Esophagus (tissue), 2 donors: ENCODE measurements around the gene CPE. TPM values are rescaled to one million over a fixed set of nuclear protein-coding genes. Genes with fewer than 3 reads are reported as not detected.
A peak's percentile ranks its signal among the peaks of the same experiment; 100 is the strongest.

Experiments used
- H3K27ac ChIP-seq, 2 donors: one replicate each; pipeline ENCODE4 v1.5.1; 2013; ENCODE audit warnings: low read depth in 2 of 2, mild to moderate bottlenecking in 2 of 2, inconsistent platforms in 1 of 2, low read length in 1 of 2, moderate library complexity in 1 of 2
- H3K27me3 ChIP-seq, 2 donors: one replicate each; pipeline ENCODE4 v1.6.1; 2013; ENCODE audit warnings: low read length in 2 of 2, control low read depth in 1 of 2, mild to moderate bottlenecking in 1 of 2; ENCODE audit not compliant: insufficient read depth in 2 of 2, control insufficient read depth in 1 of 2
- H3K36me3 ChIP-seq, 2 donors: one replicate each; pipeline ENCODE4 v1.6.1; 2013; ENCODE audit warnings: low read length in 1 of 2; ENCODE audit not compliant: control insufficient read depth in 2 of 2, insufficient read depth in 2 of 2
- H3K4me1 ChIP-seq, 2 donors: one replicate each; pipeline ENCODE4 v1.6.1; 2013; ENCODE audit warnings: low read length in 1 of 2; ENCODE audit not compliant: control insufficient read depth in 2 of 2, insufficient read depth in 2 of 2
- H3K4me3 ChIP-seq, 2 donors: one replicate each; pipeline ENCODE4 v1.5.1; 2013; ENCODE audit warnings: low read length in 2 of 2, mild to moderate bottlenecking in 2 of 2, low read depth in 1 of 2, moderate library complexity in 1 of 2
- H3K9me3 ChIP-seq, 2 donors: one replicate each; pipeline ENCODE4 v1.6.1; 2013; ENCODE audit warnings: mild to moderate bottlenecking in 2 of 2, low read depth in 1 of 2, low read length in 1 of 2, moderate library complexity in 1 of 2; ENCODE audit not compliant: control insufficient read depth in 2 of 2, insufficient read depth in 1 of 2
- WGBS, 2 donors: extraction: QIAGEN DNeasy Blood & Tissue Kit; methylation state at CpG; one replicate each; pipeline ENCODE4 v1.1.7; 2013; 5-methylcytosine and 5-hydroxymethylcytosine counted together
- polyA plus RNA-seq, 2 donors: library from polyadenylated mRNA; stranded (reverse); fragments of 200-250 nt; gene quantifications; one replicate each; pipeline ENCODE4 v1.2.3, GENCODE V29; 2013
- donor health status: healthy with polysubstance abuse.
- donor health status: Bipolar disorder and iron deficiency.

Gene CPE
- polyA plus RNA-seq, 2 donors = 7.0 to 19.9 TPM

GRCh38 chr4:165380805-165381204 is 2.0 kb downstream of the CPE start:
- Histone ChIP-seq H3K4me3 (no peak overlapping the region), H3K9me3 (no peaks in the 10 kb centered on the region), H3K27ac (no peak overlapping the region), H3K27me3 (no peaks in the 10 kb centered on the region), H3K36me3 (no peaks in the 10 kb centered on the region), H3K4me1 (peaks cover 0 to 4% of the 10 kb centered on the region in 2 donors)
- 53 to 54% methylated on average over 1 of the region's 1 CpG for WGBS, 2 donors

DNA sequence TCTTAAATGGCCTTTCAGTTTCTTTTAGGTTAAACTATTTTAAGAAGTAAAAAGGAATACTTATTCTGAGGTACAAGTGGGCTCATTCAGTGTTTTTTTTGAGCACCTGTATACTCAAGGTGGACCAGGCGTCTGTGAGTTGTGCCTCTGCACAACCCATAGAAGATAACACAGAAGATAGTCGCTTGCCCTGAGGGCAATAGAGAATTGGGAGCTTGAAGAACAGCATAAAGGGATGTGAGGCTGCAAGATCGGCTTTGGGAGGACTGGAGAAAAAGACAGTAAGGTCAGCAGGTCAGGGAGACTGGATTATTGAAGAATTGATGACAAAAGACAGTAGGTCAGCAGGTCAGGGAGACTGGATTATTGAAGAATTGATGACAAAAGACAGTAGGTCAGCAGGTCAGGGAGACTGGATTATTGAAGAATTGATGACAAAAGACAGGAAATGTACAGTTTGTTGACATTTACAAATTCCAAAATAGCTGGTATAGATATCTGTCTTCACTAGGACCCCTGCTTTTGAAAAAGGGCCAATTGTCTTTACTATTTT is 3.1 kb downstream of the CPE start:
- Histone ChIP-seq H3K9me3 (no peaks in the 10 kb centered on the region), H3K4me1 (peaks cover 0 to 4% of the 10 kb centered on the region in 2 donors), H3K27me3 (no peaks in the 10 kb centered on the region), H3K27ac (no peak overlapping the region), H3K36me3 (no peaks in the 10 kb centered on the region), H3K4me3 (no peak overlapping the region)
- 78 to 81% methylated on average over 3 of the region's 3 CpGs for WGBS, 2 donors

DNA sequence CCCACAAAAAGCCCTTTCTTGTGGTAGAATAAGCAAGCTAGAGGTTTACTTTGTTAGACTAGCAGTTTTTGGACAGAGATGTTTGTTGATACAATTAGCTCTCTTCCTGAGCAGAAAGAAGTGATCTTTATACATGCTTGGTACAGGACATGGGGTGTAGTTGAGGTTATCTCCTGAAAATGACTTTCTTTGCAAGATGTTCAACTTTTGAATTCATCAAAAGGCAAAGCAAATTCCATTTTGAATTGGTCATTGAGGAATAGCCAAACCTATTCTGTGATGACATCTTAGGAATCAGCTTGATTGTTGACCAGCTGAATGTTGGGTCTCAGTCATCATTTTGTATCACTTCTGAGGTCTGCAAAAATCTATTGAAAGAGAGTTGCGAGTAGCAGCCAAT is 3.8 kb downstream of the CPE start:
- Histone ChIP-seq H3K4me3 (no peak overlapping the region), H3K4me1 (peaks cover 0 to 4% of the 10 kb centered on the region in 2 donors), H3K9me3 (no peaks in the 10 kb centered on the region), H3K36me3 (no peaks in the 10 kb centered on the region), H3K27ac (no peak overlapping the region), H3K27me3 (no peaks in the 10 kb centered on the region)
- WGBS, 2 donors = 95 to 97% methylated on average over 1 of the region's 1 CpG

DNA sequence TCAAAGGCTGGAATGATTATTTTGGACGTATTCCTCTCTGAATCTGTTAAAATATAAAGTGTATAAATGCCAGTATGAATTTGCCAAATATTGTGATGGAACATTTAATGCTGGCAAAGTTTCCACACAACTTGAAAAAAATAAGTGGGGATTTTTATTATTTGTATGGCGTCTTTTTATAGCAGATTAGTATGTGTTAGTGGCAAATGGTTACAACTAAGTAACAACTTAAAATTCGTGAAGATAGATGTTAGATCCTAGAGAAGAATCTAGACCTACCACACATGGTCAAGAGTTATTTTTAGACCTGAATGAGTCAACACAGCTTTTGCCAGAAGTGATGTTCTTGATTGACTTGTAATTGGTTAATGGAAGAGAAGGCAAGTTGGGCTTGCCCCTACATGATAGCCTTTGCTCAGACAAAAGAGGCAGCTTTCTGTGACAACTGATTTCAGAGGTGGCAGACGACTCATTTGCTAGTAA is 4.8 kb downstream of the CPE start:
- H3K27me3 ChIP-seq = no peaks in the 10 kb centered on the region
- no peak overlapping the region for H3K4me3 ChIP-seq
- WGBS, 2 donors = 28 to 46% methylated on average over 4 of the region's 4 CpGs
- H3K9me3 ChIP-seq = no peaks in the 10 kb centered on the region
- no peaks in the 10 kb centered on the region for H3K36me3 ChIP-seq
- no peak overlapping the region for H3K27ac ChIP-seq
- H3K4me1 ChIP-seq = peaks cover 0 to 4% of the 10 kb centered on the region in 2 donors

GRCh38 chr4:165384186-165384585 is 5.4 kb downstream of the CPE start:
- peak overlapping the region; percentile 4 to 49 for H3K27ac ChIP-seq
- no peaks in the 10 kb centered on the region for H3K36me3 ChIP-seq
- WGBS, 2 donors = 65 to 73% methylated on average over 3 of the region's 3 CpGs

DNA sequence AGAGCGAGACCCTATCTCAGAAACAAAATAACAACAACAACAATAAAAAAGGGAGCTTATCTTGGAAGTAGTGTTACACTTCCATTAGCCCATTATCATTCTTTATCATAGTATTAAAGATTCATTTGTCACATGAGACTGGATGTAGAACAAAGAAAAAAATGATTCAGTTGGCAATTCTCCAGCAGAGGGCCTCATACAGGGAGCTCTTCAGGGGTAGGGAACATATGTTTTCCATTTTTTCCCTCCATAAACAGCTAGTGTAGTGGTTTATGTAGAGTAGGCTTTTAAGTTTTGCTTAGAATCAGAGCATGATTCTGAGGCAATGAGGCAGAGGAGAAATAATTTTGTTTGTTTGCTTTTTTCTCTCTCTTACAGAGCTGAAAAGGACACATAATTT is 5.8 kb downstream of the CPE start:
- Histone ChIP-seq H3K4me3 (no peak overlapping the region), H3K4me1 (no peaks in the 10 kb centered on the region), H3K27me3 (no peaks in the 10 kb centered on the region), H3K9me3 (no peaks in the 10 kb centered on the region), H3K27ac (peak overlapping the region; percentile 4 to 49), H3K36me3 (no peaks in the 10 kb centered on the region)
- WGBS, 2 donors = 81 to 86% methylated on average over 1 of the region's 1 CpG

More at GRCh38 chr4:165384186-165384585, 5.4 kb downstream of the CPE start:
- H3K4me3 ChIP-seq = no peak overlapping the region
- H3K4me1 ChIP-seq = peaks cover 0 to 2% of the 10 kb centered on the region in 2 donors
- no peaks in the 10 kb centered on the region for H3K9me3 ChIP-seq
- H3K27me3 ChIP-seq = no peaks in the 10 kb centered on the region

GRCh38 chr4:165385126-165385525 is 6.3 kb downstream of the CPE start:
- H3K27me3 ChIP-seq = no peaks in the 10 kb centered on the region
- 85 to 88% methylated on average over 4 of the region's 4 CpGs for WGBS, 2 donors
- H3K27ac ChIP-seq = no peak overlapping the region
- no peaks in the 10 kb centered on the region for H3K9me3 ChIP-seq
- H3K4me1 ChIP-seq = no peaks in the 10 kb centered on the region
- no peak overlapping the region for H3K4me3 ChIP-seq
- no peaks in the 10 kb centered on the region for H3K36me3 ChIP-seq

GRCh38 chr4:165386328-165386727 is 7.5 kb downstream of the CPE start:
- no peaks in the 10 kb centered on the region for H3K9me3 ChIP-seq
- H3K27ac ChIP-seq = no peak overlapping the region
- no peak overlapping the region for H3K4me3 ChIP-seq
- 90 to 100% methylated on average over 1 of the region's 1 CpG for WGBS, 2 donors
- H3K4me1 ChIP-seq = no peaks in the 10 kb centered on the region
- H3K27me3 ChIP-seq = no peaks in the 10 kb centered on the region
- H3K36me3 ChIP-seq = no peaks in the 10 kb centered on the region

- no peaks in the 10 kb centered on the region for H3K36me3 ChIP-seq
- no peaks in the 10 kb centered on the region for H3K9me3 ChIP-seq
- H3K4me3 ChIP-seq = no peak overlapping the region
- H3K27me3 ChIP-seq = no peaks in the 10 kb centered on the region
- no peak overlapping the region for H3K27ac ChIP-seq
- no peaks in the 10 kb centered on the region for H3K4me1 ChIP-seq
Measured at GRCh38 chr4:165388756-165389155, 9.9 kb downstream of the CPE start.

DNA sequence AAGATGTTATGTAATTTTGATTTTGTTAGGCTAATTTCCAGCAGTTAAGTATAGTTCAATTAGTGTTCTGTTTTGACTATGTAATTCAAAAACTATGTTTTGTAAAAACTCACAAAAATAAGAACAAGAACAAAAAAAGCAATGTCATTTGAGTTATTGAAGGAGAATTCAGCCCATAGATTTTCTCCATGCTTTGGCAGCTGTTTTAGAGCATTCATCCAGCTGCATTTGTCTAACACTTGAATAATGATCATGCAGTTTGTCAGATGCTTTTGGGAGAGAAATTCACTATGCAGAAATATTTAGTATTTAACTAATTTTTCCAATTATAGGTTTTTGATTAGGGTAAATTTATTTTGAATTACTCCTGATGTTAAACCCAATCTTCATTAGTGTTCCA is 14.2 kb downstream of the CPE start:
- no peaks in the 10 kb centered on the region for H3K27me3 ChIP-seq
- no peak overlapping the region for H3K4me3 ChIP-seq
- H3K36me3 ChIP-seq = no peaks in the 10 kb centered on the region
- H3K27ac ChIP-seq = no peak overlapping the region
- H3K4me1 ChIP-seq = no peaks in the 10 kb centered on the region
- no peaks in the 10 kb centered on the region for H3K9me3 ChIP-seq
